HG03095 (cell line): ENCODE data around the gene ZNF385C.

Experiments used
- ATAC-seq: cut with Tn5 transposase; IDR thresholded peaks from one replicate; pipeline ENCODE4 v1.9.1; 2021; ENCODE audit warnings: moderate library complexity; ENCODE audit not compliant: unreplicated experiment

Gene ZNF385C

DNA sequence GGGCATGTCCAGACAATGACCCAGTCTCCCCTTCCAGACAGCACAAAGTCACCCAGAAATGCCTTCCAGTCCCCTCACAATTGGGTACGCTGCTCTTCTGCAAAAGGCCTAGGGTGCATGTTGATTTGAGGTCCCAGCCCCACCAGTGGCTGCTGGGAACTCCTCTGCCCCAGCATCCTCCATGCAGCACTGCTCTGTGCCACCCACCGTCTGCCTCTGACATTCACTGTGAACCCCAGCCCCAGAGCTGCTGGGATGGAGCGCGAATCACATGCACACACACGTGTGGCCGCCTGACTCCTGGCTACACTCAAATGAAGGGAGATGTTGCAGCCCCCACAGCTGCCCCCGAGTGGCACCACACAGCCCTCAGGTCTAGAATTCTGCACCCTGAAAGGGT is 46.6 kb downstream of the ZNF385C start:
- ATAC-seq, result no peak

DNA sequence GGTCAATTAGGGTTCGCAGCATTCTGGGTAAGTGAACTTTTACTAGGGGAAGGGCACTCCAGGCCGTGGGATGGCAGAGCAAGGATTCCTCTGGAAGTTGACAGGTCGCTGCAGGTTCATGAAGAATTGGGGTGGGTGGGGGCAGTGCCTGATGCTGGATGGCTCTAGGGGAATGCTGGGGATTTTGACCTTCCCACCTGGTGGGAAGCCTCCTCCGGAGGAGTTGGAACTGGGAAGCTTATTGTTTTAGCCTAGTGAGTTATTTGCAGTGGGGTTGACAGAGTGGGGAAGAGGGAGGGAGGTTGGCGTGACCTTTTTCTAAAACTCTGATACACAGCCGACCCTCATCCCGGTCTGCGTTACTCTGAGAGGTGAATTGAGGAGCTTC is 47.3 kb downstream of the ZNF385C start:
- ATAC-seq, result no peak

DNA sequence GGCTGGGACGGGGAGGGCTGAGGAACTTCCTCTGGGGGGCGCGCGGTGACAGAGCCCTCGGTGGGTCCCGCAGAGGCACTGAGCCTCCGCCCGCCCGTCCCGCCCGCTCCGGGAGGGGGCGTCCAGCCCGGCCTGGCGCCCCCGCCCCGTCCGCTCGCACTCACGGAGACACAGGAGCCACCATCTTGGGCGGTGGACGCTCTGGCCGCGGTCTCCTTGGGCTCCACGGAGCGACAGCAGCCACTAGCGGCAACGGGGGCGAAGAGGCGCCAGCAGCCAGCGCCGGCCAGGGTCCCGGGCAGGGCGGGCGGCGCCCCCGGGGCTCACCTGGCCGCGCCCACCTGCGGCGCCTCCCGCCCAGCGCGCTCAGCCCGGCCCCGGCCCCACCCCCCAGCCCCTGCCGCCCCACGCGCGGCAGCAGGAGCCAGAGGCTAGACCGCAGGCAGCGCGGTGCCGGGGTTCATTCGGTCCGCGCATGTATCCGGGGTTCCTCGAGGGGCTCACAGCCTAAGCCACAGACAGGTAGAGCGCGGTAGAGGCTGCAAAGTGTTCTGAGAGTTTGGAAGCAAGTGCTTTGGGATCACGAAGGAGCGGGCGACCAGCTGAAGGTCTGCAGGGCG is 47.8 kb downstream of the ZNF385C start, which contains the start of gene C17orf113:
Gene C17orf113, minus strand, starts transcription at position 209 of the 620 bp plus-strand sequence. CDS start 7,225 bp downstream, outside the sequence.
- ATAC-seq, result no peak

DNA sequence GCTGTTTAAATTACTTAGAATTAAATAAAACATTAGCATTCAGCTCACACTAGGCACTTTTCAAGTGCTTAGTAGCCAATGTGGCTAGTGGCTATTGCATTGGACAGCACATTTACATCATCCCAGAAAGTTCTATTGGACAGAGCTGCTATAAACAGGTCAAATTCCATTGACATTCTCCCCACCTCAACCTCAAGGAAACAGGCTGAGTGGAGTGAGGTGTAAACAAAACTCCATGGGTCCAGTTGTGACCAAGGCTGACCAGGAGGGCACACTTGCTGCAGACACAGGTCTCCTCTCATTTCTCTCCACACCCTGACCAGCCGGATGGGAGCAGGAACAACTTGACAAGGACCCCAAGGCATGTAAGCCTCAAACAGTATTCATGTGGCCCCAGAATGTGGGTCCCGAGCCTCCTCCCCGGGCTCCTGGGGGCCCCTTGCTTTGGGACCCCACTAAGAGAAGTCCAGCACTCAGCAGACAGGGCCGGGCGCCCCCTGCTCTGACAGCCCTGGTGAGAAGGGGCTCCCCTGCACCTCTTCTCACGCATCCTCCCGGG is 48.4 kb downstream of the ZNF385C start:
- ATAC-seq, result no peak

DNA sequence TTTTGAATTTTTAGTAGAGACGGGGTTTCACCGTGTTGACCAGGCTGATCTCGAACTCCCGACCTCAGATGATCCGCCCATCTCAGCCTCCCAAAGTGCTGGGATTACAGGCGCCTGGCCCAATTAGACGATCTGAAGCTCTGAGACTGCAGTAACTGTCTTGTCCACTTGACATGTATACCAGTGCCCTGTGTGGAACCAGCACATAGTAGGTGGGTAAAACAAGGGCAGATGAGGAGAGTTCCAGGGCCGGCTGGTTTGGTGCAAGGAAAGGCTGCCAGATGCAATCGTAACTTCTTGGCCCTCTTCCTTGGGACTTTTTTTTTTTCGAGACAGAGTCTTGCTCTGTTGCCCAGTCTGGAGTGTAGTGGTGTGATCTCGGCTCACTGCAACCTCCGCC is 50.9 kb downstream of the ZNF385C start:
- ATAC-seq, result no peak

DNA sequence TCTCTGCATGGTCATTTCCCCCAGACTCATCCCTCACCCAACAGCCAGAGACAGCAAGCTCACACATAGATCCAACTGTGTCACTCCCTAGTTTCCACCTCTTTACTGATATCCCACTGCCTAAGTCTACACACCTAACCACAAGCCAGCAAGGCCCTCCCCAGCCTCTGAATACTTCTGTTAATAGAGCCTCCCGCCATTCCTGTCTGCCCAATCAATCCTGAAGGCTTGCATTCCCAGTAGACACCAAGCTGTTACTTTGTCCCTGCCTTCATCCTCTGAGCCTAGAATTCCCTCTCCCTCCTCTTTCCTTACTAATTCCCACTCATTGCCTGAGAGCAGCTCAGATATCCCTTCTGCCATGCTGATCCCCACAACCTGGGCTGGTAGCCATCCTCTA is 52.6 kb downstream of the ZNF385C start:
- ATAC-seq, result no peak

DNA sequence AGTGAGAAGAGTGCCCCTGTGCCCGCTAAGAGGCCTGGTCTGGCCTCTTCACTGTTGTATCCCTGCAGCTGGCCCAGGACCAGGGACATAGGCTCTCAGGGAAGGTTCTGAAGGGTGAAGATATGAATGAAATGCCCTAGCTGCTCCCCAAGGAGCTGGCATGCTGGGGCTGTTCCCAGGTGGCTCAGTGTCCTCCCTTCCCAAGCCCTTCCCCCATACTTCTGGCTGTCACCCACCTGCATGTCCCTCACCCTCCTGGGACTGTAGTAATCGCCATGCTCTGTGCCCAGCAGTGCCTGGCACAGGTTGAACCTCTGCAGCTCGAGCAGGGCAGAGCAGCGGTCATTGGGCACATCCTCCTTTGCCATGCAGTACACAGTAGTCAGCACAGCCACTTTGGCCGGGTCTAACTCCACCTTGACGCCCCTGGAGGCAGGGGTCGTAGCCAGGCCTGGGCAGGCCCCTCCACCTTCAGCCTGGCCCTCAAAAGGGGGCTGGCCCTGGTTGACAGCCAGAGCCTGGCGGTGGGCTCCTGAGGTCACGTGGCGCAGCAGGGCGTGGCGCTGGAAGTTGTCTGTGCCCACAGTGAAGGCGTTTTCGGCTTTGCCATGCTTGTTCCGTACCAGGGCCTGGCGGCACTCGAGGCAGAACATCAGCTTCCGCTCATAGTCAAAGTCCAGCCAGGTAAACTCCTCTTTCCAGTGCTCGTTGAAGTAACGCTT is 55.5 kb downstream of the ZNF385C start:
- ATAC-seq, result no peak

DNA sequence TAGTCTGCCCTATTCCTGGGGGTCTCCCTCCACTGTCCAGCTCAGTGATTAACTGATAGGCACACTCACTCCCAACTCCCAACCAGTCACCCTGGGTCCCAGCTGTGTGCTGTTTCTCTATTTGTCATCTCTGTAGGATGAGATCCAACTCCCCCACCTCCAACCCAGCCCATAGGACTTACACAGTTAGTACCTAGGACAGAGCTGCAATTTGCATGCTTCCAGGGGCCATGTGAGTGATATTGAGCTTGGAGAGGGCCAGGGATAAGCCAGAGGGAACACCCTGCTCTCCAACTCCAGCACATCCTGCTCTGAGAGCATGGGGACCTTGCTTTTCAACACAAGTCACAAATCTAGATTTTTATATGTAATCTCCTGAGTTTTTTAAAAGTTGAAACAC is 56.7 kb downstream of the ZNF385C start:
- ATAC-seq, result no peak

DNA sequence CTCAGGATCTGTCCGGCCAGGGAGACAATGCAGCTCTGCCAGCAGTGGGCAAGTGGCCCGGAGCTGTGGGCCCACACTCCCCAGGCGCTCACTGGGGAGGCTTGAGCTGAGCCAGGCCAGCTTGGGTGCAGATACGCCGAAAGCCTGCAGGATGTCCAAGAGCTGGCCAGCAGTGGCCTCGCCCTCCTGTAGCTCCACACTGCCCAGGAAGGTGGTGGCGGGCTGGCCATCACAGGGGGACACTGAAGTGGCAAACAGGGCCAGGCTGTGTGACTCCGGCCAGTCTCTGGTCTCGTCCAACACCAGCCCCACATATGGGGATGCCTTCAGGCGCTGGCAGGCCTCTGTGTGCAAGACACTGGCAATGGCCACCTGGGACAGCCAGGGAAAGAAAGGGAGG is 57.5 kb downstream of the ZNF385C start:
- ATAC-seq, result no peak

DNA sequence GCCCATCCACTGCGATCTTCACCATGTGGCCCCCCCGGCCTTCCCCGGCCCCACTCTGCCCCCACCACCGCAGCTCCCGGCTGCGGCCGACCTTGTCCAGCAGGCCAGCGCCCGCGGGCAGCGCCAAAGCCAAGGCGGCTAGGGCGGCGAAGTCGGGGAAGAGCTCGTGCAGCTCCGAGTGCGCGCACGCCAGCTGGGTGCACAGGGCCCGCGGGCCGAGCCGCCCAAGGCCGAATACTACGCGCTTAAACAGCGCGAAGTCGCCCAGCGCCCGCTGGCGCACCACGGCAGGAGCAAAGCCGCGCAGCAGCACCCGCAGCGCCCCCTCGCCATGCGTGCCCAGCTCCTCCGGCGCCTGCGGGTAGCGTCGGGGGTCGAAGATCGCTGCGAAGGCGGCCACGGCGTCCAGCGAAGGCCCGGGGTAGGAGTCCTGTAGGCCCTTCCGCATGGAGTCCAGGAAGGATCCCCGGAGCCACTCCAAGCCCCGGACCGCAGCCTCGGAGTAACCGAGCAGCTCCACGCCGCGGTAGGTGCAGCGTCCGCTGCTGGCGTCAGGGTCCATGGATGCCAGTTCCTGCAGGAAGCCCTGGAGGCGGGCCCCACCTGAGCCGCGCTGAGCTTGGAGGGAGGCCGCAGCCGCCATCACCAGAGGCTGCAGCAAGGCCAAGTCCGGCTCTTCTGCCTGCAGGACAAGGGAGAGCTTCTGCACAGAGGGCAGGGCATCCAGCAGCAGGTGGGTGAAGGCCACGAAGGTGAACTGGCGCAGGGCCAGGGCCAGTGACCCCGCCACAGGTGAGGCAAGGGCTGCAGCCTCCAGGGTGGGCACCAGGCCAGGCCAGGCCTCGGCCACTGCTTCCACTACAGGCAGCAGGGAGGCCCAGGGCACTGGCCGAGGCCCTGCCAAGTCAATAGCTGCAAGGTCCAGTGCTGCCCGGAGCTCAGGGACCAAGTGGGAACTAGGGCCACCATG is 58.2 kb downstream of the ZNF385C start:
- no peak for ATAC-seq

DNA sequence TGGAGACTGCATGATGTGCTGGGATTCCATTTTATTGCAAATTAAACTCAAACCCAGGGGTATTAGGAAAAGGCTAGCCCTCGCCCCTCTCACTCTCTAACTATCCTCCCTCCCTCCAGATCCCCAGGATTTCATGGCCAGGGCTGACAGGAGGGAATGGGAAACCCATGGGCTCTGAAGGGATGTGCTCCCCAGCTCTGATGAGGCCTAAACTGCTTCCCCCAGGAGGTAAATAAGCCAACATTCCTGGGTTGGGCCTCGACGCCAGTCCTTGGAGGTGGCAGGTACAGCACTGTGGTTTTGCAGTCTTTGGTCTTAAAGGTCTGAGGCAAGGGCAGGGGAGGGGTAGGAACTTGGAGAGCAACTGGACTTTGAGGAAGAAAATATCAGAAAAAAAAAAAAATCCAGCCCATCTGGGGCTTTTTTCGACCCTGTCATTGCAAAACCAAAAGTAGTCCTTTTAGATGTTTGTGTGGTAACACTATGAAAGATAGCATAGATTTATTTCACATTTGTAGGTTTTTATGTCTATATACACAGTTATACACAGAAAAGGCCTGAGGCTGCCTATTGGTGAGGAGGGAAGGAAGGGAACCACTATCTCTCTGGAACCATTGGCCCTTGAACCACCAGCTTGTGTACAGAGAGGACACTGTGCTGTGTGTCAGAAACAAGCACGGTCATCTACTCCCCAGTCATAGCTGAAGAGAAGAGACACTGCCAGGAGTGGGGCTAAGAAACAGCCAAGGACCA is 59.9 kb downstream of the ZNF385C start:
- ATAC-seq, result no peak

DNA sequence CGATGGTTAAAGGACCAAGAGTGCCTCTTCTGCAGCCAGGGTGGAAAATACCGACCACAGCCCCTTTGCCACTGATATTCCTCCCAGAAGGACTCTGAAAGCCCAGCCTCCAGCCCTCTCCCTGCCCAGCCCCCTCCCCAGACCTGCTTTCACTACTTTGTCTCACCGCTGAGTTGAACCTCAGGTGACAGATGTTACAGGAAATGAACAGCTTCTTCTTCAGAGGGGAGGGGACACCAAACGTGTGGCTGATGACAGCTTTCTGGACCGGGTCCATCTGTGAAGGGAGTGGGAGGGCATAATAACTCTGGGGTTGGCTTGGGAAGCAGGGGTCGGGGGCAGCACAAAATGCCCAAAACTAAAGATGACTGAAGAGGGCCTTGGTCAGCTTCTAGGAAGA is 64.2 kb downstream of the ZNF385C start:
- ATAC-seq, result no peak

DNA sequence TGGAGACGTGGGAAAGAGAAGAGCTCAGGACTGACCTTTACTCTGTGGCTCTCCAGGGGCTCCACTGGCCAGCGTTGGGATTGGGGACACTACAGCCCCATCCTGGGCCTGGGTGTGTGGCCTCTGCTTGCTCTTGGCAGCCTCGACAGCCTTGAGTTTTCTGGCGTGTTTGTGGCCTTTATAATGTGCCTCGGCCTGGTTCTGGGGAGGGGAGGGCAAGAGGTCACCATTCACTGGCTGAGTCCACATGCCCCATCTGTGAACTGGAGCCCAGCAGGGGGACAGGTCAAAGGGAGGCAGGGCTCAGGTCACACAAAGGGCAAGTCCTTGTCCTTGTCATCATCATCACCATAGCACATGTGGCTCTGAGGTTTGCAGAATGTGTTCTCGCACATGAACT is 66.7 kb downstream of the ZNF385C start:
- no peak for ATAC-seq

DNA sequence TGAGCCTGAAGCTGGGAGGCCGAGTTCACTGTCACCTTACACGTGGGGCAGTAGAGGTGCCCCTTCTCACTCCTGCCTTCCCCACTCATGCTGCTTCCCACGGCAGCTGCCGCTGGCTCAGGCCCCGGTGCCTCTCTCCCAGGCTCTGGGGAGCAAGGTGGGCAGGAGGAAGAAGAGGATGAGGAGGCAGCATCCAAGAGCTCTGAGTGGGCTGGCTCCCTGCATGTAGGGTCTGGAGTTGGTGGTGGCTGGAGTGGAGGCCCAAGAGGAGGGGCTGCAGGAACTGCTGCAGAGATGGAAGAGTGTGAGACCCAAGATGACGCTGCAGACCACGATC is 69.5 kb downstream of the ZNF385C start:
- ATAC-seq, result no peak

DNA sequence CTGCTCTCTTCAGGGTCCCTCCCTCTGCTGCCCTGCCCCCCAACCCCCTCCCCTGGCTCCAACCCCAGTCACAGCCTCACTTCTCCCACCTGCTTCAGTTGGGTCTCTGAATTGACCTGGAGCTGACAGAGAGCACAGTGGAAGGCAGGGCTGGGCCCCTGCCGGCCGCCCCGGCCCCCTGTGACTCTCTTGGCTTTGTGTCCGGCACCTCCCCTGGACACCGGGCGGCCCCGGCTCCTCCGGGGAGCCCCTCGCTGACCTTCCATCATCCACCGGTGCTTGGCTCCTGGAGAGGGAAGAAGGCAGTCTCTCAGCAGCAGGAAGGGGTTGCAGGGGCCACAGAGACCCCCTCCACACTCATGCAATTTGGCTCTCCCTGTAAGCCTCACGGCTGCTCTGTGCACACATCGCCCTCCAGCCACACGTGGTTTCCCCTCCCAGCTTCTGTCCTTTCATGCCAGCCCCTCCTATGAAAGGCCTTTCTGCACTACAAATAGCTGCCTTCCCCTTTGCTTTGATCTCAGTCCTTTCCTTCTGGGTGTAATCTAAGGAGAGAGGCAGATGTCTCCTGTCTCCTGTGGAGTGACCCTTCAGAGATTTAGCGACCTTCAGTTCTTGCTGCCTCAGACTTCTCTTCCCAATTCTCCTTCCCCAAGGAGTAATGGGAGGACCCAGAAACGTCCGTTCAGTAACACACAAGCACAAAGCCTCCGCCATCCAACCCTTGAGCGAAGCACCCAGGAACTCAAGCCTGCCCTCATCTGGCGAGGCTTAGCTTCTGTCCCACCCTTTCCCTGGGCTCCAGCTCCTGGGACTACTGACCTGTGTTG is 70.1 kb downstream of the ZNF385C start:
- ATAC-seq, result no peak

DNA sequence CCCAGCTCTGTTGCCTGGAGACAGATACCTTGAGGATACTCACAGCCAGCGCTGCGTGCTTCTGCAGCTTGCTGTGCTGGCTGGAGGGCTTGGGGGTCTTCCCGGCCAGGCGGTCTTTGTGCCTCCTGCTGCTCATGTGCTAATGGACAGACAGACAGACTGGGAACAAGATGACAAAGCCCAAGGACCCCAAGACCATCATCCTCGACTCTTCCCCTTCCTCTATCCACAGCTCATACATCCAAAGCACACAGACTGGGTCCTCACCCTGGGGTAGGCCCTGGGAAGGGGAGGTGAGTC is 70.7 kb downstream of the ZNF385C start:
- ATAC-seq, result no peak

DNA sequence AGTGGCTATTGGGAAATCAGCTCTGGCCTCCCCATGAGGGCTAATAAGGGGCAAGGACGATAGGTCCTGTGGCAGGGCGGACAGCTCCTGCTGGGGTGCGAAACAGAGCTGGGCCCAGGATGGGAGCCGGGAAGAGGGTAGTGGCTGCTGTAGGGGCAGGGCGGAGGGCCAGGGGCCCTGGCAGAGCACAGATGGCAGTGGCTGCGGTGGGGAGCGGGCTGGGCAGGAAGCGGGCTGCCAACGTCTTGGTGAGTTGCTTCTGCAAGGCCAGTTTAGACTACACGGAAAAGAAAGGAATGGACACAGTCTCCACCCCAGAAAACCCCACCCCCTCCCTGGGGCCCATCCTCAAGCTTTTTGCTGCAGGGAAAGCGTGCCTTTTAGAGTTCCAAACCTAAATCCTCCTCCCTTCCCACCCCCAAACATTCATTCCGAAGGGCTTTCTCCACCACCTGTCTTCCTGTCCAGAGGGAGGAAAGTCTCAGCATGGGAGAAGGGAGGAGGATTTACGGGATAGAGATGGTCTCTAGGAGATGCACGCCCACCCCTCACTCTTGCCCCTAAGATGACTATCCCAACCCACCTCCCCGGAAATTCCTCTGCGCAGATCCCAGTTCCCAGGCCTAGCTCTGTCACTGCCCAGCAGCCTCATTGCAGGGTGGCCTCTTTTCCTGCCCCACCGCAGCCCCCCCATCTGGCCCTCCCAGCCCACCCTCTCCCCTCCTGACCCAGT is 71.2 kb downstream of the ZNF385C start:
- no peak for ATAC-seq

DNA sequence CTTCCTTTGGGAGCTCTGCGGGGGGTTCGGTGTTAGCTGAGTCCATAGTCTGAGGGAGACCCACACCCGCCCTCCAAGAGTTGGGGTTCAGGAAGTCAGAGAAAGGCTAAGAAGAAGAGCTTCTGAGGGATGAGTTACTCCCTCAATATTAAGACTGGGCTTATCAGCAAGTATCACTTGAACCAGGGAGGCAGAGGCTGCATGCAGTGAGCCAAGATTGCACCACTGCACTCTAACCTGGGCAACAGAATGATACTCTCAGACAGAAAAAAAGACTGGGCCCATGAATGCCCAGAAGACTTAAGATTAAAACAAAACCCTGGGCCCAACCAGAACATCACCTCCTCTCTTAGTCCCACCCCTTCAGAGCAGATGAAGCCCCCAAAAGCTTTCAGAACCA is 72.3 kb downstream of the ZNF385C start:
- no peak for ATAC-seq

DNA sequence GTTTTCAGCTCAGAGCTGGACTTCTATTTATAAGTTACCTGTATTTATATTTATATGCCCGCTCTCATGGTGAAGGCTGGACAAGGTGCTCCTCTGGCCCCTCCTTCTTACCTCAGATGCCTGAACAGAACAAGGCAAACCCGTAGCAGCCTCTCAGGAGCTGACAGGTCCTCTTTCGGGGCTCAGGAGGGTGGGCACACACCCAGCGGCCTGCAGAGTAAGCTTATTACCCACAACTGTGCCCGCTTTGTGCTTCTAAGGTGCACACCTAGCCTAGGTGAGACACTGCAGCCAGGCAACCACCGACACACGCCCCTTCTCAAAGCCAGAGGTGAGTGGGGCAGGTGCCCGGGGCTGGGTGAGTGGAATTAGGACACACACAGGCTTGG is 73.1 kb downstream of the ZNF385C start:
- no peak for ATAC-seq
